H1 (cell line): ENCODE measurements around the gene S100A8.

Source experiments
- ATF3 ChIP-seq: IDR thresholded peaks from 2 replicates; pipeline ENCODE4 v1.6.1; 2011; ENCODE audit warnings: low read depth, mild to moderate bottlenecking, low read length; ENCODE audit not compliant: insufficient read depth
- CTCF ChIP-seq, 3 experiments: IDR thresholded peaks; 1 replicate in 2 of 3; 2 replicates in 1 of 3; pipeline versions ENCODE4 v1.5.1 to v1.6.1; 2011; ENCODE audit warnings: low read length in 3 of 3, mild to moderate bottlenecking in 3 of 3, inconsistent platforms in 2 of 3, low read depth in 1 of 3, moderate library complexity in 1 of 3; ENCODE audit not compliant: insufficient read depth in 1 of 3; ENCODE audit errors: control extremely low read depth in 1 of 3
- EP300 ChIP-seq, 2 experiments: IDR thresholded peaks; 1 replicate in 1 of 2; 2 replicates in 1 of 2; pipeline ENCODE4 v1.6.1; 2011 to 2012; ENCODE audit warnings: low read depth in 2 of 2, low read length in 2 of 2, mild to moderate bottlenecking in 2 of 2, borderline replicate concordance in 1 of 2, inconsistent platforms in 1 of 2, moderate library complexity in 1 of 2
- EZH2 ChIP-seq: fragments of 200-600 bp; sonication (generic); IDR thresholded peaks from 2 replicates; pipeline ENCODE4 v1.7.1; 2012; ENCODE audit warnings: low read depth, mild to moderate bottlenecking, moderate library complexity, low read length, inconsistent platforms; ENCODE audit not compliant: severe bottlenecking
- GABPA ChIP-seq: IDR thresholded peaks from 2 replicates; pipeline ENCODE4 v1.6.1; 2011; ENCODE audit warnings: mild to moderate bottlenecking, low read length, moderate library complexity, borderline replicate concordance; ENCODE audit not compliant: insufficient read depth
- POLR2A ChIP-seq, 2 experiments: IDR thresholded peaks; 1 replicate in 1 of 2; 2 replicates in 1 of 2; pipeline ENCODE4 v1.6.1; 2011; ENCODE audit warnings: low read depth in 2 of 2, low read length in 2 of 2, mild to moderate bottlenecking in 2 of 2; ENCODE audit errors: control extremely low read depth in 1 of 2
- POLR2AphosphoS5 ChIP-seq: IDR thresholded peaks from 2 replicates; pipeline ENCODE4 v1.6.1; 2011; ENCODE audit warnings: low read depth, low read length
- SUZ12 ChIP-seq: fragments of 200-600 bp; sonication (generic); IDR thresholded peaks from 2 replicates; pipeline ENCODE4 v1.6.1; 2012; ENCODE audit warnings: mild to moderate bottlenecking, inconsistent platforms, low read length, moderate library complexity, mixed read lengths
- TEAD4 ChIP-seq: IDR thresholded peaks from 2 replicates; pipeline ENCODE4 v1.6.1; 2012; ENCODE audit warnings: low read depth, low read length, inconsistent platforms, mixed read lengths
- USF2 ChIP-seq: IDR thresholded peaks from 2 replicates; pipeline ENCODE4 v1.6.1; 2011; ENCODE audit warnings: low read length, improper control_type of control experiment
- YY1 ChIP-seq: IDR thresholded peaks from 2 replicates; pipeline ENCODE4 v1.6.1; 2011; ENCODE audit warnings: low read depth, mild to moderate bottlenecking, low read length

- TF ChIP-seq CTCF (IDR thresholded peaks at IDR 0.05; ENCODE audit: control extremely low read depth in 1 of 3, insufficient read depth in 1 of 3, low read depth in 1 of 3, low read length in 3 of 3) (peak; percentile 84 to 85 (median 84)), POLR2A (IDR thresholded peaks at IDR 0.05; ENCODE audit: control extremely low read depth in 1 of 2, low read depth in 2 of 2, low read length in 2 of 2) (no peak), USF2 (no peak), ATF3 (no peak), GABPA (no peak), POLR2AphosphoS5 (no peak), SUZ12 (no peak), EP300 (IDR thresholded peaks at IDR 0.05; ENCODE audit: borderline replicate concordance in 1 of 2, low read depth in 2 of 2, low read length in 2 of 2) (no peak), YY1 (no peak), TEAD4 (no peak), EZH2 (no peak)
These were observed 38.4 kb downstream of the S100A8 start for GRCh38 chr1:153352523-153352922.
